ENCODE results near the gene ORMDL3.

DNA sequence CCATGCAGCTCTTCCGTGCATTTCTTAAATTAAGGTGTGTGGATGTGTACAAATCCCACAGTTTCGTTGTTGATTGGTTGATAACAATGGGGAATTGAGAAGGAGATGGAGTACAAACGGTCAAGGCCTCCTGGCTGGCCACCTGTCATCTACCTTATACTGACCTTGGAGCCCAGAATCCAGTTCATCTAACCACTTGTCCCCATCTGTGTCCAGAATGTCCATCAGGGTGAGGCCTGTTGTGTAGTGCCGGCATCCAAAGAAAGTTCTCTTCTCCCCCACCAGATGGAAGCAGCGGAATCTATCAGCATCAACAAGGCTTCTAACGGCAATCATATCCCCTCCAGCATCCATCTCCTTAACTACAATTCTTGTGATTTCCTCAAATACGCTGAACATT, 10.5 kb downstream of the ORMDL3 start:
- no peak for TF ChIP-seq EZH2 (IDR thresholded peaks at IDR 0.05; ENCODE audit: borderline replicate concordance, low read depth, low read length, severe bottlenecking)
- TF ChIP-seq, protein P1, sequence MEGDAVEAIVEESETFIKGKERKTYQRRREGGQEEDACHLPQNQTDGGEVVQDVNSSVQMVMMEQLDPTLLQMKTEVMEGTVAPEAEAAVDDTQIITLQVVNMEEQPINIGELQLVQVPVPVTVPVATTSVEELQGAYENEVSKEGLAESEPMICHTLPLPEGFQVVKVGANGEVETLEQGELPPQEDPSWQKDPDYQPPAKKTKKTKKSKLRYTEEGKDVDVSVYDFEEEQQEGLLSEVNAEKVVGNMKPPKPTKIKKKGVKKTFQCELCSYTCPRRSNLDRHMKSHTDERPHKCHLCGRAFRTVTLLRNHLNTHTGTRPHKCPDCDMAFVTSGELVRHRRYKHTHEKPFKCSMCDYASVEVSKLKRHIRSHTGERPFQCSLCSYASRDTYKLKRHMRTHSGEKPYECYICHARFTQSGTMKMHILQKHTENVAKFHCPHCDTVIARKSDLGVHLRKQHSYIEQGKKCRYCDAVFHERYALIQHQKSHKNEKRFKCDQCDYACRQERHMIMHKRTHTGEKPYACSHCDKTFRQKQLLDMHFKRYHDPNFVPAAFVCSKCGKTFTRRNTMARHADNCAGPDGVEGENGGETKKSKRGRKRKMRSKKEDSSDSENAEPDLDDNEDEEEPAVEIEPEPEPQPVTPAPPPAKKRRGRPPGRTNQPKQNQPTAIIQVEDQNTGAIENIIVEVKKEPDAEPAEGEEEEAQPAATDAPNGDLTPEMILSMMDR (IDR thresholded peaks at IDR 0.05; ENCODE audit: borderline replicate concordance, extremely low read depth, low read length, poor library complexity, severe bottlenecking), result peak; percentile 21

Measured in DND-41 (cell line).